ENCODE results near the gene DACH1.

DNA sequence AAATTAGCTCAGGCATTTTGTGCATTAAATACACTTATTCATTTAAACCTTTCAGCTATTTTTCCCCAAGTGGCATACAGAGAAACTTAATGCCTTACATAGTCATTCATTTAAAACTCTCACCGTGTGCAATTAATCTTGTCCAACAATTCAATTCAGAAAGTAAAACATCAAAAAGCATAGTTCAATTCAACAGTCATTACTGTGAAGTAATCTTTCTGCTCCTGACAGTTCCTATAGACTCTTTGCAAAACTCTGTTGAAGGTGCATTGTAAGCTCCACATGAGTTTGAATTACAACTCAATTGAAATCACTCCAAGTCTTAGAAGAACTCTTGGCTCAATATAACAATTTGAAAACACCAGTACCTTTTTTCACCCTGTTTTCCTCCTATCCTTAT lies 228.3 kb downstream of the DACH1 start:
- TF ChIP-seq, protein P1, sequence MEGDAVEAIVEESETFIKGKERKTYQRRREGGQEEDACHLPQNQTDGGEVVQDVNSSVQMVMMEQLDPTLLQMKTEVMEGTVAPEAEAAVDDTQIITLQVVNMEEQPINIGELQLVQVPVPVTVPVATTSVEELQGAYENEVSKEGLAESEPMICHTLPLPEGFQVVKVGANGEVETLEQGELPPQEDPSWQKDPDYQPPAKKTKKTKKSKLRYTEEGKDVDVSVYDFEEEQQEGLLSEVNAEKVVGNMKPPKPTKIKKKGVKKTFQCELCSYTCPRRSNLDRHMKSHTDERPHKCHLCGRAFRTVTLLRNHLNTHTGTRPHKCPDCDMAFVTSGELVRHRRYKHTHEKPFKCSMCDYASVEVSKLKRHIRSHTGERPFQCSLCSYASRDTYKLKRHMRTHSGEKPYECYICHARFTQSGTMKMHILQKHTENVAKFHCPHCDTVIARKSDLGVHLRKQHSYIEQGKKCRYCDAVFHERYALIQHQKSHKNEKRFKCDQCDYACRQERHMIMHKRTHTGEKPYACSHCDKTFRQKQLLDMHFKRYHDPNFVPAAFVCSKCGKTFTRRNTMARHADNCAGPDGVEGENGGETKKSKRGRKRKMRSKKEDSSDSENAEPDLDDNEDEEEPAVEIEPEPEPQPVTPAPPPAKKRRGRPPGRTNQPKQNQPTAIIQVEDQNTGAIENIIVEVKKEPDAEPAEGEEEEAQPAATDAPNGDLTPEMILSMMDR (IDR thresholded peaks at IDR 0.05; ENCODE audit: low read depth, low read length) = no peak
- TF ChIP-seq EZH2phosphoT487 (IDR thresholded peaks at IDR 0.05; ENCODE audit: low read depth) = no peak
